Stimulated activated CD8-positive, alpha-beta memory T cell treated with anti-CD3 and anti-CD28 coated beads, Interleukin-15, amount 100 ng/mL, for 1 hour (primary cell): ENCODE data around the gene CGN.

Source experiments
- DNase-seq: peaks from one replicate; pipeline ENCODE4 v3.0.0-alpha.2; 2020; ENCODE audit warnings: low read depth

Gene CGN

DNA sequence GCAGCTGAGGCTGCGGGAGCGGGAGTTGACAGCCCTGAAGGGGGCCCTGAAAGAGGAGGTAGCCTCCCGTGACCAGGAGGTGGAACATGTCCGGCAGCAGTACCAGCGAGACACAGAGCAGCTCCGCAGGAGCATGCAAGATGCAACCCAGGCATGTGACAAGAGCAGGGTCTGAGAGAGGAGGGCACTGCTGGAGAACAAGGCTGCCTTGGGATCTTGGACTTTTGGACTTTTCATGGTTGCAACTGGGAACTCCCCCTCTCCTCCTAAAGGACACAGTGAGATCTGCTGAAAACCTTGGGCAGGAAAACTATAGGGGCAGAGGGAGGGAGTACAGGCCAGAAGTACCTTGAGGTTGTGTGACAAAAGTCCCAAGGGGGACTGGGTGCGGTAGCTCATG is 13.5 kb downstream of the CGN start:
- no peak for DNase-seq

DNA sequence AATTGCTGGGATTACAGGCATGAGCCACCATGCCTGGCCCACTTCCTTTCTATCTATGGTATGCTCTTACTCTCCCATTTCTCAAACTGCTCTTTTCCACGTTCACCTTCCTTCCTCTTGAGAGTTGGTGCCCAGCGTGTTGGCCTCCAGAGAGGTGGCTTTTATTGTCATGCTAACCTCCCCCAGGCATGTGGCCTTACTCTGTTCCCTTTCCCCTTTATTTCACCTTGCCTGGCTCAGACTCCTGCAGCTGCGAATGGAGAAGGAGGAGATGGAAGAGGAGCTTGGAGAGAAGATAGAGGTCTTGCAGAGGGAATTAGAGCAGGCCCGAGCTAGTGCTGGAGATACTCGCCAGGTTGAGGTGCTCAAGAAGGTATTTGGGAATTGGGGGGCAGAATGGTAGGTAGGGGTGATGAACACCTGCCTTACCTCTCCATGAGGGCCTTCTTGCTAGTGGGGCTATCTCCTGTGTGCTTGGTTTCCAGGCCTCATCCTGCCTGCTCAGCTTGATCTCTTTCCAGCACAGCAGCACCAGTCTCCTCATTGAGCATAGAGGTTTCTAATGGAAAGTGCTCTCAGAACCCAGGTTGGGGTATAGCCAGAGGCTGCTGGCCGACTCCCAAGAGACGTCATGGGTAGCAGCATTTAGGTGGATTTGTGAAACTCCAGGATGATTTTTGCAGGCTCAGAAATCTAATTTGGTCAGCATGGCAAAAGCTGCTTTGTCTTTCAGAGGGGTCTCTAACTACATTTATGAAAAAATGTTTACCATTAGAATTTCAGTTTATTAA is 15.7 kb downstream of the CGN start:
- DNase-seq: no peak

DNA sequence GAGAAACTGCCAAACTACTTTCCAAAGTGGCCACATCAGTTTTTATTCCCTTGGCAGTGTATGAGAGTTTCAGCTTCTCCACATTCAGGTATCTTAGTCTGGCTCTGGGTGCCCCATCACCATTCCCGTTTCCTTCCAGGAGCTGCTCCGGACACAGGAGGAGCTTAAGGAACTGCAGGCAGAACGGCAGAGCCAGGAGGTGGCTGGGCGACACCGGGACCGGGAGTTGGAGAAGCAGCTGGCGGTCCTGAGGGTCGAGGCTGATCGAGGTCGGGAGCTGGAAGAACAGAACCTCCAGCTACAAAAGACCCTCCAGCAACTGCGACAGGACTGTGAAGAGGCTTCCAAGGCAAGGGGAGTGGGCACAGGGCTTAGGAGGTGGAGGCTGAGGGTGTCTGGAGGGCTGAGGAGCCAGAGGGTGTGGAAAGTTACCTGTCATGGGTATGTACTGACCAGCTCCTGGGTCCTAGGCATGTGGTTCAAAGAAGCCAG is 18.1 kb downstream of the CGN start:
- no peak for DNase-seq

DNA sequence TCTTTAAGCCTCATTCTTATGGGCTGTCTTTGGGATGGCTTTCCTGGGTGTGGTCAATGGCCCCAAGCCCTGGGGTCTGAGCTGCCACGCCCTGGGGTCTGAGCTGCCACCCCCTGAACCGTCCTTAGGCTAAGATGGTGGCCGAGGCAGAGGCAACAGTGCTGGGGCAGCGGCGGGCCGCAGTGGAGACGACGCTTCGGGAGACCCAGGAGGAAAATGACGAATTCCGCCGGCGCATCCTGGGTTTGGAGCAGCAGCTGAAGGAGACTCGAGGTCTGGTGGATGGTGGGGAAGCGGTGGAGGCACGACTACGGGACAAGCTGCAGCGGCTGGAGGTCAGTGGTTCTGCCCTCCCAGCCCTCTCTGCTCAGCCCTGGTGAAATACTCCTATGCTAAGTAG is 18.6 kb downstream of the CGN start:
- no peak for DNase-seq

DNA sequence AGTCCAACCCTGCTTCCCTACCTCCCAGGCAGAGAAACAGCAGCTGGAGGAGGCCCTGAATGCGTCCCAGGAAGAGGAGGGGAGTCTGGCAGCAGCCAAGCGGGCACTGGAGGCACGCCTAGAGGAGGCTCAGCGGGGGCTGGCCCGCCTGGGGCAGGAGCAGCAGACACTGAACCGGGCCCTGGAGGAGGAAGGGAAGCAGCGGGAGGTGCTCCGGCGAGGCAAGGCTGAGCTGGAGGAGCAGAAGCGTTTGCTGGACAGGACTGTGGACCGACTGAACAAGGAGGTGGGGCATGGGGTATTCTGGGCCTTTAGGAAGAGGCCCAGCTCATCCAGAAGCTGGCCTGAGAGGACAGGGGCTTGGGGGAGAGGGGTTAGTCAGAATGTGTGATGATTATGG is 19.3 kb downstream of the CGN start:
- no peak for DNase-seq

DNA sequence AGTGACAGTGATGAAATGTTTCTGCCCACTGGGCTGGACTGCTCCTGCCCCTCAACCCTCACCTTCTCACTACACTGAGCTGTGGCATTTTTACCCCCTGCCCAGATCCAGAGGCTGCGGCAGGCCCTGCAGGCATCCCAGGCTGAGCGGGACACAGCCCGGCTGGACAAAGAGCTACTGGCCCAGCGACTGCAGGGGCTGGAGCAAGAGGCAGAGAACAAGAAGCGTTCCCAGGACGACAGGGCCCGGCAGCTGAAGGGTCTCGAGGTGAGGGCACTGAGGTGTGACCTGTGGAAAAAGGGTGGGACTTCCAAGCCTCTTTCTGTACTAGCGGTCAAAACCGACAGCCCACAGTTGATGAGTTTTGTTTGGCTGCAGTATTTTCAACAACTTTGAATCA is 22.7 kb downstream of the CGN start:
- DNase-seq: no peak

DNA sequence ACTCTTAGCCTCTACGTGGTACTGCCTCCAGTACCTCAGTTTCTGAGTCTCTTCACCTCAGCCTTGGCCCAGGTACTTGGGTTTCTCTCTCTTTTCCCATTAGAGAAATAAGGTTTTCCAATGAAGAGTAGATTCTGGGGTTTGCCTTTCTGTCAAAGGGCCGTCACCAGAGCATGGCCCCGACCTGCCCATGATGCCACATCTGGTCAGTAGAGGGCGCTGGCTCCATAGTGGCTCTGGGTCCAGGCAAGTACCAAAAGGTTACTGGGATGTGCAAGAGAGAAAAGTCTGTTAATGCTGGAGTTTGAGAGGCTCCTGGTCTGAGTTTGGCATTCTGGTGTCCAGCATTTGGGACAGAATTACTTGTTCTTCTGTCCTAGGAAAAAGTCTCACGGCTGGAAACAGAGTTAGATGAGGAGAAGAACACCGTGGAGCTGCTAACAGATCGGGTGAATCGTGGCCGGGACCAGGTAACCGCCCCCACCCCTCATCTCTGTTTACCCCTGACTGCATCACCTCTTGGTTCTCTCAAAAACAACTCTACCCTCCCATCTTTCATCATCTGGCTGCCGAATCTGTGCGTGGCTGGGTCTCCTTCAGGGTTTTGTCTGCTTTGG is 23.6 kb downstream of the CGN start:
- peak; percentile 69 for DNase-seq

DNA sequence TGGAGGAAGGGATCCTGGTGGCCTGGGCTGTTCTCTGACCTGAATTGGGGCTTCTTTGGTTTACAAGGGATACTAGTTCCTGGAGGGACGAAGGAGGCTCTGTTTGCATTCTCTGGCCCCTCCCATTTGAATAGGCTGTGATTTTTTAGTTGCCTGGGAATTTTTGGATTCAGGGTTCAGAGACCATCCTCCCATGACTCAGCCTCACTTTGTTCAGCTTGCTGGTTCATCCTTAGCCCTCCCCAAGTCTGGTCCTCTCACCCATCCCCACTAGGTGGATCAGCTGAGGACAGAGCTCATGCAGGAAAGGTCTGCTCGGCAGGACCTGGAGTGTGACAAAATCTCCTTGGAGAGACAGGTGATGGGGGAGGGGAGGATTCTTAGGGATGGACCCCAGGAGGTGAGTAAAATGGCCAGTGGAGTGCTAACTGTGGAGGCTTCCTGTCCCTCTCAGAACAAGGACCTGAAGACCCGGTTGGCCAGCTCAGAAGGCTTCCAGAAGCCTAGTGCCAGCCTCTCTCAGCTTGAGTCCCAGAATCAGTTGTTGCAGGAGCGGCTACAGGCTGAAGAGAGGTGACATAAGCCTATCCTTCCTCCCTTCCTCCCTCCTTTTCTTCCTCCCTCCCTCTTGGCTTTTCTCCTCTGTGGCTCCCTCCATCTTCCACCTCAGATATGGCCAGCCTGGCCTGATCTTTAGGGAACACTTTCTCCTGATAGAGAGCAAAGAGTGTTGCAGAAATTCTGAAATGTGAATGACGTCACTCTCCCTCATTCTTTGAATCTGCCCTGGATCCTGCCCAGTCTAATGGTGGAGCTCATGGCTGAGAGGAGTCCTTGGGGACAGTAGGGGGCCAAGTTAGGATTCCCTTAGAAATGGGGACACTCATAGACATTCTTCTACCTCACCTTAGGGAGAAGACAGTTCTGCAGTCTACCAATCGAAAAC is 24.4 kb downstream of the CGN start:
- DNase-seq: no peak

DNA sequence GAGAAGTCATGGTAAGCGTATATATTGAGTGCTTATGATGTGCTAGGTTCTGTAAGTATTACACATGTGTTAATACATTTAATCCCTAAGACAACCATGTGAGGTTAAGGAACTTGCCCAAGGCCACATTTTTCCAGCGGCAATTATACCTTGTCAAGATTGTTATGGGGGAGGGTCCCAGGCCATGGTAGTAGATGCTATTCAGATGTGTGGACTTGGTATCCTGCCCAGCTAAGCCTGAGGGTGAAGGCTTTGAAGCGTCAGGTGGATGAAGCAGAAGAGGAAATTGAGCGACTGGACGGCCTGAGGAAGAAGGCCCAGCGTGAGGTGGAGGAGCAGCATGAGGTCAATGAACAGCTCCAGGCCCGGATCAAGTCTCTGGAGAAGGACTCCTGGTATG is 25.3 kb downstream of the CGN start:
- no peak for DNase-seq

DNA sequence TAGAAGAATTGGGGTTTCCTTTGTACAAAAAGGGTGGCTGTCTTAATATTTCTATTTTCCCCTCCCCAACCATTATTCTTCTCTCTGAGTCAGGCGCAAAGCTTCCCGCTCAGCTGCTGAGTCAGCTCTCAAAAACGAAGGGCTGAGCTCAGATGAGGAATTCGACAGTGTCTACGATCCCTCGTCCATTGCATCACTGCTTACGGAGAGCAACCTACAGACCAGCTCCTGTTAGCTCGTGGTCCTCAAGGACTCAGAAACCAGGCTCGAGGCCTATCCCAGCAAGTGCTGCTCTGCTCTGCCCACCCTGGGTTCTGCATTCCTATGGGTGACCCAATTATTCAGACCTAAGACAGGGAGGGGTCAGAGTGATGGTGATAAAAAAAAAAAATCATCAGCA is 25.9 kb downstream of the CGN start:
- DNase-seq: no peak

DNA sequence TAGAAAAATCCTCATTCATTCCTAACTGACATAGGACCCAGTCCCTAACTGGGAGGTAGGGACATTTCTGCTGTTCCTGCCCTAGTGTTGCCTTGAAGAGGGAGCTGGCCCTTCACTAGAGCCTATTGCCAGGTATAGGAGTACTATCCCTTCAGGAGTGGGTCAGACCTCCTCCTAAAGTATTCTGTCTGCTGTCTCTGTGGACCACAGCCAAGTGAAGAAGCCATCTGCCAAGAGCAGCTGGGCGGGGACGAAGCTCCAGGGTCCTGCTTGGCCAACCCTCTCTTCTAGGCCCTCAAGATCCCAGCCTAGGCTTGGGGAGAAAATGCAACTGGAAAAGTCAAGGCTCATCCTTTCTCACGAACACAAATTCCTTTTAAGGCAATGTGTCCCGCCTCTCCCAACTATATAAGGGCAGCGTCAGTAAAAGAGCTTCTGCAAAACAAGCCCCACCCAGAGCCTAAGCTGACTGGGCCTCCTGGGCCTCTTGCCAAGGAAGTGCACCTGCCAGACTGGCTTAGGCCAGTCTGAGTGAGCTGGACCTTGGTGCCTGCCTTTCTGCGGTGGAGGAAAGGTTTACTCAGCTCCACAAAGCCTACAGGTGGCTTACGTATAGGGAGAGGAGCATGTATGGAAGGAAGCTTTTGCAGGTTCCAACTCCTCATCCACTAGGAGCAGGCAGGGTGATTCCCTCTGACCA is 28.3 kb downstream of the CGN start:
- DNase-seq: no peak

DNA sequence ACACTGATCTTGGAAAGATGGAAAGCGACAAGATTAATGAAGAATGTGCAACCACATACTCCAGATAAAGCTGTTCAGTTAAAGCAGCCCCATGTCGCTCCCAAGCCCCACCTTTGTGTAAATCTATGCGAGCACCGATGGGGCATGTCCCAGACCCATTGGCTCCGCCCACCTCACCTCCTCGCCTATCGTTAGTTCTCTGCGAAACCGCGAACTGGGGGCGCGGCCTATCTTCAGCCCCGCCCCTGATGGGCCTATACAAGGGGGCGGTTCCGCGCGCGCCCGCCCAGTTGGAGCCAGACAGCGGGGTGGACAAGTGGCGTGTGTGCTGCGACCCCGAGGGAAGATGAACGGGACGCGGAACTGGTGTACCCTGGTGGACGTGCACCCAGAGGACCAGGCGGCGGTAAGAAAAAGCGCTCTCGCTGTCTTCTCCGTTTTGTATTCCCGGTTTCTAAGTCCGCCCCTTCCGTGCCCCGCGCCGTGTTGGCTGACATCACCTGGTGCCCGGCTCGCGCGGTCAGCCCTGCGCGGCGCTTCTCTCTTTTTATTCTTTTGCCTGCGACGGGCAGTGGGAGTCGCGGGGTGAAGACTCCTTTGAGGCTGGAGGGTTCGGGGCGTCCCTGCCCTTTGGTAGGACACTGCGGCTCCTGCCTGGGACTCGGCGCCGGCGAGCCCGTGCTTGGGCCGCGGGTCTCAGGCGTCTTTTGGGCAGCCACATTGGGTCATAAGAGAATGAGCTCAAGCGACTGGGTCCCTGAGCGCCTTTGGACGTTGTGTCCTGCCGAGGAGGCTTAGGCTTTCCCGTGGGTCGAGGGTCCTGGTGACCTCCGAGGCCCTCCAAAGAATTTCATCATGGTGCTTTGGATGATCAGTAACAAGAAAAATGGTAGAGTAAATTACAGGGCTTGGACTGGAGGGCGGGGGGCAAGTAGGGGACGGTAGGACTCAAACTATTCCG is 29.1 kb downstream of the CGN start, which contains the start of gene TUFT1:
TUFT1 (plus strand) TSS at position 289 of the 961 bp plus-strand sequence; CDS start at position 347, 58 bp downstream.
- DNase-seq: peak; percentile 87

DNA sequence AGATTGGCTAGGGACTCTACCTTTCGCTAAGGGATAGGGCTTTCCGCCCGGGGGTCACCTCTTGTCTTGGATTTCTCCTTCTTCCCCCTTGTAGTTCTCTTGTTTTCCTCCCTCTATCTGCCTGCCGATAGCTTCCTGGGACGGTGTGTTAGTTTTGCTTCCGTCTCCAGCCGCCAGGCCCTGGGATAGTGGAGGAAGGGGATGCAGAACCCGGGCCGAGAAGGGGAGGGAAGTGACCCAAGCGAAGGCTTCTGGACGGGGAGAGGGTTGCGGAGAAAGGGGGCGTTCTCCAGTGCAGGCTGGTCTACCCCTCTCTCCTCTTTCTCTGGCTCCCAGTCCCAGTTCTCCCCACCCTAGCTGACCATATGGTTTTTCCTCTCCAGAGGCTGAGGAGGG is 29.8 kb downstream of the CGN start:
- no peak for DNase-seq

DNA sequence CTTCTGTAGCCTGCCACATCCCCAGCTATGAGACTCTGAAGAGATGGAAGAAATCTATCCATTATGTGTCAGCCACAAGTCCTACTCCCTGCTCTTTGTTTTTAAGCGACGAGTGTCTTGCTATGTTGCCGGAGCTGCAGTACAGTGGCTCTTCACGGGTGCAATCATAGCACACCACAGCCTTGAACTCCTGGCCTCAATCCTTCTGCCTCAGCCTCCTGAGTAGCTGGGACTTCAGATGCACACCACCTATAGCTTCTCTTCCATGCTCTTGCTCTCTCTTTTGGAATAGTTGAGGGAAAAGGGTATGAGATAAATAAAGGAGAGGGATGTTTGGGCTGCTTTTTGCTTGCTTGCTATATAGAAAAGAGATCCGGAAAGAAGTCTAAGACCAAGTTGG is 30.6 kb downstream of the CGN start:
- no peak for DNase-seq

DNA sequence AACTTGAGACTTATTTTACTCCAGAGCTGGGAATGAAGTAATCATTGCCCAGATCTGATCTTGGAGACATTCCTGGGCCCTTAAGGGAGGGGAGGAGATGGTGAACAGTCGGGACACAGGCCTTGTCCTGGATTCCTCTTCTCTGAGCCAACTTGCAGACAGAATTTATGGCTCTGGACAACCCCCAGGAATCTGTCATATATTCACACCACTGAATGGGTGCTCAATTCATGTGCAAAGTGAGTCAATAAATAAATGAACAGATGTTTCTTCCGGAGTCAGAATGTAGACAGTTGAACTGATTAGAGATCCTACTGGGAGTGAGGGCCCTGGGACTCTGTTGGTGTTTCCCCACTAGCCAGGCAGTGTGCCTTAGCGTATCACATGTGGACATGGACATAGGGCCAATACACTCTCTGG is 31.5 kb downstream of the CGN start:
- DNase-seq: no peak

DNA sequence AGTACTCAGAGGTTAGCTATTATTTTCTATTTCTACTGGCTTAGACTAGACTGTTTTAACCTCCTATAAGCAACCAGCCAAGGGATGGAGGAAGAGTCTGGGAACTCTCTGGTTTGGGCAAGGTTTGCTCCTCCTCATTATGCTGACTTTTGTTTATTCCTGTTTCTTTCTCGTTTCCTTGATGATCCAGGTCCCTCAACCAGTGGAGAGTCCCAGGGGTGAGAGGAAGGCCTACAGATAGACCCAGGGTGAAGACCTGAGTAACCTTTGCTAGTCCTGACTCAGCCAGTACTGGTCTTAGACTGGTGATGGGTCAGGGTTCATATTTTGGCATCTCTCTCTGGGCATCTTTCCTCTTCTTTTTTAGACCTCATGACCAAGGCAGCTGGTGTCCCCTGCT is 34.4 kb downstream of the CGN start:
- DNase-seq: no peak

DNA sequence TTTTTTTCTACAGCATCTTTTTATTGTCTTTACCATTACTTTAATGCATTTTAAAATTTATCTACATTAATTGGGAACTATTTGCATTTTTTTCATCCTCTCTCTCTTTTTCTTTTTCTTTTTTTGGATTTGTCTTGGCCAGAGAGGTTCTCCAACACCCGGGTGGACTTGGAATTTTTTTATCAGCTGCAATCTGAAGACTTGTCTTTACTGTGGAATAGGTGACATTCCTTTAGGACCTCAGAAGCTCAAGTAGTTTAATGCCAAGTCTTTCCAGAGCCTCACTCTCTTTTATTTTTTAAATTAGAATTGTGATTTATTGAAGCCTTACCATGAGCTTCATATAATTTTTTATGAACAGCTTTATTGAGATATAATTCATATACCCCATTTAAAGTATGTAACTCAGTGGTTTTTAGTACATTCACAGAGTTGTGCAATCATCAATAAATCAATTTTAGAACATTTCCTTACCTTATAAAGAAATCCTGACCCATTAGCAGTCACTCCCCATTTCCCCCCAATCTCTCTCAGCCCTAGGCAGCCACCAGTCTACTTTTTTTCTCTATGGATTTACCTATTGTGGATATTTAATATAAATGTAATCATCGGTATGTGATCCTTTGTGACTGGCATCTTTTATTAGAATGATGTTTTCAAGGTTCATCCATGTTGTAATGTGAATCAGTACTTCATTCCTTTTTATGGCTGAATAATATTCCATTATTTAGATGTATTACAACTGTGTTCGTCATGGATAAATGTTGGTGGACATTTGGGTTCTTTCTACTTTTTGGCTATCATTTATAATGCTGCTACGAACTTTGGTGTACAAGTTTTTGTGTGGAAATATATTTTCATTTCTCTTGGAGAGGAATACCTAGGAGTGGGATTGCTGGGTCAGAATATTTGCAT is 35.1 kb downstream of the CGN start:
- DNase-seq: no peak

DNA sequence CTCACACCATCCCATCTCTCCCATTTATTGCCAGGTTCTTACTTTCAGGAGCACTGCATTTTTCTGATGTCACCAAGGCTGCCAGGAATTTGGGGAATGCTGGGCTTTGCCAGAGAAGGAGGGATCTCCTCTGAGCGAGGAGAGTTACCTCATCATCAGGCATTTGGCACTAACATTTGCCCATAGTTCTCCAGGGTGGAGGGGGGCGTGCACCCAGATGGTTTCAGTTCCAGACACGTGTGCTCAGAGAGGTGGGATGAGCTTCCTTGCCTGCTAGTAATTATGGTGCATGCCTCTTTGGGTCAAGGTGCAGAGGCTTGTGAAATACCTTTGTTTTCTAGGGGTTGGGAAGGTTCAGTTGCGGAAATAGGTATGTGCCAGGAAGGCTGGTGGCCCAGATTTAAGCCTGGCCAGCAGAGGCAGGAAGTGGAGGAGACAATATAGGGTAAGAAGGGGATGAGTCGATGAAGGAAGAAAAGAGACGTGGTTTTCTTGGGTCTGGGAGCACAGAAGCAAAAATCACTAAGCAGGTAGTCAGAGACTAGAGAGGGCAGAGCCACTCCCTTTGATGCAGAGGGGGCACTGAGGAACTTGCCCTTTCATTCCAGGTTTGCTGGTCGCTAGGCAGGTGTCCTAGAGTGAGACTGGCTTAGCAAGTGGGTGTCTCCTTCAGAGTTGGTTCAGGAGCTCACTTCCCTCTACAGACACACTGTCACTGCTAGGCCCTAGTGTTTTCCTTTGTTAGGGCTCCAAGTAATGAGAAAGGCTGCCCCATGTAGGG is 36.1 kb downstream of the CGN start:
- no peak for DNase-seq

DNA sequence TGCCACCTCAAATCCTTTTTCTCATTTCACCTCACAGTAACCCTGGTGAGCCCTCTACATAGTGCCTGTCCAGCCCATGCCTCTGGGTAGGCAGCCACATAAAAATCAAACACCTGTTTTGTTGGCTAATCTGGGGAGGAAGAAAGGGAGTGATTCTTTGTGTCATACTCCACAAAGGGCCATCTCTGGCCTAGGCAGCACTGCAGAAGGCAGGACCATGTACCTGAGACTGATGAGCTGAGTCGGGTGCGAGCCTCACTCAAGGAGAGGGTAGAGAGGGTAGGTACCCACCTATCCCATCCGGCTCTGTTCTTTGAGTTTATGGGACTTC is 36.7 kb downstream of the CGN start:
- no peak for DNase-seq
